SU-DHL-6 (cell line): ENCODE measurements around the gene LTBP1.

Source experiments
- H2AFZ ChIP-seq: fragments of 200-600 bp; sonication (generic); 2 replicates; pipeline ENCODE4 v1.6.1; 2014; ENCODE audit warnings: low read depth, mild to moderate bottlenecking, moderate library complexity, mixed read lengths, antibody characterized with exemption, low read length; ENCODE audit not compliant: severe bottlenecking
- H3F3A ChIP-seq: fragments of 200-600 bp; shearing (Covaris generic); 2 replicates; pipeline ENCODE4 v1.6.0; 2016; ENCODE audit warnings: antibody characterized with exemption, mild to moderate bottlenecking; ENCODE audit not compliant: insufficient read depth
- H3K27ac ChIP-seq: fragments of 200-600 bp; sonication (generic); 2 replicates; pipeline ENCODE4 v1.5.1; 2016; ENCODE audit warnings: low read depth, mild to moderate bottlenecking, low read length, moderate library complexity, mixed read lengths
- H3K27me3 ChIP-seq: fragments of 200-600 bp; sonication (generic), shearing (Covaris generic); 2 replicates; pipeline ENCODE4 v1.6.0; 2014; ENCODE audit warnings: mild to moderate bottlenecking, low read length
- H3K36me3 ChIP-seq: fragments of 200-600 bp; sonication (generic); 2 replicates; pipeline ENCODE4 v1.6.1; 2014; ENCODE audit warnings: mild to moderate bottlenecking, low read length, mixed read lengths
- H3K4me2 ChIP-seq: fragments of 300-600, 200-600 bp; shearing (Covaris generic), sonication (generic); 2 replicates; pipeline ENCODE4 v1.6.0; 2014; ENCODE audit warnings: low read length, low read depth, mild to moderate bottlenecking; ENCODE audit not compliant: poor library complexity, severe bottlenecking
- H3K4me3 ChIP-seq: fragments of 200-600 bp; sonication (generic); 2 replicates; pipeline ENCODE4 v1.5.1; 2014; ENCODE audit warnings: antibody characterized with exemption, low read length, mild to moderate bottlenecking, mixed read lengths; ENCODE audit not compliant: insufficient read depth, poor library complexity, severe bottlenecking
- H3K79me2 ChIP-seq: fragments of 200-600 bp; sonication (generic); 2 replicates; pipeline ENCODE4 v1.6.1; 2014; ENCODE audit warnings: mild to moderate bottlenecking, low read length, moderate library complexity; ENCODE audit not compliant: insufficient read depth
- H3K9ac ChIP-seq: fragments of 200-600 bp; sonication (generic); 2 replicates; pipeline ENCODE4 v1.7.0; 2014; ENCODE audit warnings: mild to moderate bottlenecking, low read length
- H3K9me2 ChIP-seq: fragments of 200-600 bp; sonication (generic); replicated peaks from 2 replicates; pipeline ENCODE4 v1.6.1; 2014; ENCODE audit warnings: low read length; ENCODE audit not compliant: insufficient read depth
- H3K9me3 ChIP-seq: fragments of 200-600 bp; sonication (generic); 2 replicates; pipeline ENCODE4 v1.6.1; 2014; ENCODE audit warnings: low read length, mixed read lengths; ENCODE audit not compliant: insufficient read depth
- H4K20me1 ChIP-seq: fragments of 200-600 bp; sonication (generic); 2 replicates; pipeline ENCODE4 v1.6.1; 2014; ENCODE audit warnings: low read depth, mild to moderate bottlenecking, antibody characterized with exemption, low read length, moderate library complexity, mixed read lengths
- CTCF ChIP-seq: fragments of 200-600 bp; sonication (generic); IDR thresholded peaks from one replicate; pipeline ENCODE4 v1.5.1; 2017; ENCODE audit warnings: antibody characterized with exemption, mild to moderate bottlenecking, low read length, moderate library complexity; ENCODE audit not compliant: insufficient read depth, poor library complexity, severe bottlenecking
- EZH2phosphoT487 ChIP-seq: fragments of 200-600 bp; sonication (generic), shearing (Covaris generic); conservative IDR thresholded peaks from 2 replicates; pipeline ENCODE4 v1.6.1; 2018; ENCODE audit warnings: mild to moderate bottlenecking, antibody characterized with exemption, low read length, moderate library complexity, mixed read lengths

LTBP1 gene

GRCh38 chr2:32991091-32991845 lies 44.5 kb downstream of the LTBP1 start:
- TF ChIP-seq CTCF (no peak), EZH2phosphoT487 (no peak)
- Histone ChIP-seq H3K9ac (no peak overlapping the region), H3K9me3 (no peaks in the 10 kb centered on the region), H3K4me2 (no peak overlapping the region), H3K27me3 (no peaks in the 10 kb centered on the region), H3K9me2 (no peaks in the 10 kb centered on the region), H3K27ac (no peak overlapping the region), H3K79me2 (peaks cover 100% of the 10 kb centered on the region), H3K4me3 (no peak overlapping the region), H4K20me1 (peaks cover 11% of the 10 kb centered on the region; the same call in 1 of the 2 replicates), H3F3A (peaks cover 8% of the 10 kb centered on the region; the same call in 1 of the 2 replicates), H3K36me3 (peaks cover 13% of the 10 kb centered on the region; the same call in 1 of the 2 replicates), H2AFZ (no peak overlapping the region)

GRCh38 chr2:32993005-32993539 lies 46.3 kb downstream of the LTBP1 start:
- Histone ChIP-seq H3K9me2 (no peaks in the 10 kb centered on the region), H3F3A (peaks cover 8% of the 10 kb centered on the region; the same call in 1 of the 2 replicates), H3K4me2 (no peak overlapping the region), H2AFZ (no peak overlapping the region), H3K4me3 (no peak overlapping the region), H3K27ac (no peak overlapping the region), H3K9me3 (no peaks in the 10 kb centered on the region), H3K9ac (no peak overlapping the region), H3K79me2 (peaks cover 100% of the 10 kb centered on the region), H4K20me1 (peaks cover 11% of the 10 kb centered on the region; the same call in 1 of the 2 replicates), H3K27me3 (no peaks in the 10 kb centered on the region), H3K36me3 (peaks cover 7% of the 10 kb centered on the region; the same call in 1 of the 2 replicates)
- TF ChIP-seq EZH2phosphoT487 (no peak), CTCF (no peak)

GRCh38 chr2:32997705-32998104 lies 51.0 kb downstream of the LTBP1 start:
- Histone ChIP-seq H3K9ac (no peak overlapping the region), H3K9me3 (no peaks in the 10 kb centered on the region), H3K9me2 (no peaks in the 10 kb centered on the region), H4K20me1 (peaks cover 5% of the 10 kb centered on the region; the same call in 1 of the 2 replicates), H3K4me3 (no peak overlapping the region), H2AFZ (no peak overlapping the region), H3F3A (no peaks in the 10 kb centered on the region), H3K36me3 (no peaks in the 10 kb centered on the region), H3K27ac (no peak overlapping the region), H3K79me2 (peaks cover 98% of the 10 kb centered on the region), H3K27me3 (no peaks in the 10 kb centered on the region), H3K4me2 (no peak overlapping the region)
- no peak for TF ChIP-seq EZH2phosphoT487
- TF ChIP-seq CTCF = no peak
